ENCODE results near the gene ZNF618.
A peak's percentile ranks its signal among the peaks of the same experiment; 100 is the strongest.

ZNF618 gene

GRCh38 chr9:113873446-113873845, 2.7 kb upstream of the ZNF618 start:
- H3K27ac Mint-ChIP-seq = no peak overlapping the region
- H3K4me3 Mint-ChIP-seq = no peak overlapping the region
- H3K9me3 Mint-ChIP-seq = no peaks in the 10 kb centered on the region
- peaks cover 18% of the 10 kb centered on the region for H3K27me3 Mint-ChIP-seq
- H3K4me1 Mint-ChIP-seq (ENCODE audit: low read depth) = peaks cover 6% of the 10 kb centered on the region
- no peaks in the 10 kb centered on the region for H3K36me3 Mint-ChIP-seq (ENCODE audit: low read depth)

GRCh38 chr9:113873926-113874325, 2.2 kb upstream of the ZNF618 start:
- Mint-ChIP-seq H3K4me1 (ENCODE audit: low read depth) (peaks cover 6% of the 10 kb centered on the region), H3K4me3 (no peak overlapping the region), H3K36me3 (ENCODE audit: low read depth) (no peaks in the 10 kb centered on the region), H3K27ac (no peak overlapping the region), H3K27me3 (peaks cover 18% of the 10 kb centered on the region), H3K9me3 (no peaks in the 10 kb centered on the region)

DNA sequence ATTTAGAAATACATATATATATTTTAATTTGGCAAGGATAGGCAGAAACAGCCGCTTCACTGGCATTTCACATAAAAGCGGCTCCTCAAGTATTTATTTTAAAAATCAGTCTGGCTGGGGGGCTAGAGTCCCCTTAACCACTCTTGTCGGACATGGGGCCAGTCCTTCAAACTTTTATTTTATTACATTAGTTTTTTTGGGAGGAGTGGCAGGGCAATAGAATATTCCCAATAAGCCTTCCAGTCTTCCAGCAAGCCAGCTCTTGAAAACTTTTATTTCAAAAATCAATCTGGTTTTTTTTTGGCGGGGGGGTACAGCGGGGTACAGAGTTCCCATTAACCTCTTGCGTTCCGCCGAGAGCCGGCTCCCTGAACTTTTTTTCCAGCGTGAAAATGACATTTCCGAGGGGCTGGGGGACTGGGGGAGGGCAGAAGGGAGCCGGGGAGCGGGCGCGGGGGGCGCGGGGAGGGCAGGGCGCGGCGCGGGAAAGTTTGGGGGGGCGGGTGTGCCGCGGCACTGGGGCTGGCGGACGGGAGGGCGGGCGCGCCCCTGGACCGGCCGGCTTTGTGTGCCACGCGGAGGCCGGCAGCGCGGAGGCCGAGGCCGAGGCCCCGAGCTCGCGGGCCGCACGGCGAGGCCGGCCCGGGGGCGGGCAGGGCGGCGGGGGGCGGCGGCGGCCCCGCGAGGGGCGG, 504 bp upstream of the ZNF618 start:
- H3K27me3 Mint-ChIP-seq = peaks cover 18% of the 10 kb centered on the region
- H3K27ac Mint-ChIP-seq = no peak overlapping the region
- H3K36me3 Mint-ChIP-seq (ENCODE audit: low read depth) = no peaks in the 10 kb centered on the region
- no peaks in the 10 kb centered on the region for H3K9me3 Mint-ChIP-seq
- H3K4me3 Mint-ChIP-seq = peak overlapping the region; percentile 47
- peaks cover 6% of the 10 kb centered on the region for H3K4me1 Mint-ChIP-seq (ENCODE audit: low read depth)

DNA sequence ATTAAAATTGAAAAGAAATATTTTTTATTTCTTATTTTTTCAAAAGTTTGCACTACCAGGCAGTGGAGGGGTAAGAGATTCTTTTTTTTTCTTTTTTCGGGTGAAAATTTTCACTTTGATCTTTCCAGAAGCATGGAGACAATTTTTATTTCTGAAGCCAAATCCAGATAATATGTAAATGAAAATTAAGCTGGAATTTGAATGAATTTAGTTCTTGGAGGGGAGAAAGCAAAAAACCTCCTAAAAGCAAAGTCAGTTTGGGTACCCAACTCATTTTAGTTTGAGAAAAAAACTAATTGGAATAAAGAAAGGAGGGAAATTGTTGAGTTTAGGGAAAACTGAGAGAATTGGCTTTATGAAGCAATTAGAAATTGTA, 872 bp downstream of the ZNF618 start:
- H3K4me3 Mint-ChIP-seq = peak overlapping the region; percentile 90
- H3K9me3 Mint-ChIP-seq = no peaks in the 10 kb centered on the region
- H3K27ac Mint-ChIP-seq = peak overlapping the region; percentile 68
- peaks cover 18% of the 10 kb centered on the region for H3K27me3 Mint-ChIP-seq
- H3K36me3 Mint-ChIP-seq (ENCODE audit: low read depth) = no peaks in the 10 kb centered on the region
- H3K4me1 Mint-ChIP-seq (ENCODE audit: low read depth) = peaks cover 6% of the 10 kb centered on the region

DNA sequence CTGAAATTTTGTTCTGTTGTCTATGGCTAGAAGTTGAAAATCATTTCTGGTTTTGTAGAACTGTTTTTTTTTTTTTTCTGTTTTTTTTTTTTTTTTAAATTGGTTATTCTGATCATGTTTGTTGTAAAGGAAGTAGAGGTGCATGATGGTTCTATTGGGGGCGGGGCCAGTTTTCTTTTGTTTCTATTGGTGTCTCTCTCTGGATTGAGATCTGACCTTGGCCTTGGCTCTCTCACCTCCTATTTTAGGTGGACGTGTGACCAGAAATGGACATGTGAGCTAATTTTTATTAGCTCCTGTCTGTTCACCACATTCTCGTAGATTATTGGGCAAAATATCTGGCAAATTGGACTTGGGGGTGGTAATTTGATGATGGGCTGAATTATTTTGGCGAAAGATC, 3.2 kb downstream of the ZNF618 start:
- H3K9me3 Mint-ChIP-seq = no peaks in the 10 kb centered on the region
- peaks cover 18% of the 10 kb centered on the region for H3K27me3 Mint-ChIP-seq
- no peak overlapping the region for H3K4me3 Mint-ChIP-seq
- no peaks in the 10 kb centered on the region for H3K36me3 Mint-ChIP-seq (ENCODE audit: low read depth)
- H3K4me1 Mint-ChIP-seq (ENCODE audit: low read depth) = peaks cover 6% of the 10 kb centered on the region
- no peak overlapping the region for H3K27ac Mint-ChIP-seq

DNA sequence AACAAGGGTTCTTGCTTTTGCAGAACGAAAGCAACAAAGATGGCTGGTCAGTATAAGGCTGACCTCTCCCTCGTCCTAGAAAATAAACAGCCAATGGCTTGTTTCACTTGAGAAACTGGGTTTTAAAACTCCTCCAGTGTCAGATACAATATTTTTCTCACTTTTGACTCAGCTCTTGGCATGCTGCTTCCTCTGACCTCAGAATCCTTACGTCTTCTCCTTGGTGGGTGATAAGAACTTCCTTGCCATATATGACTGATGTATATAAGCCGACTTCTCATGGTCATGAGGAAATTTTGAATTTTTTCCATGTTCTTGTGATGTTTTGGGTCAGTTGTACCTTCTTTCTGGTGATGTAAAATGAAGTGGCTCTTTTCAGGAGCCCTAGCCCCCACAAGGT, 3.8 kb downstream of the ZNF618 start:
- no peak overlapping the region for H3K27ac Mint-ChIP-seq
- H3K36me3 Mint-ChIP-seq (ENCODE audit: low read depth) = no peaks in the 10 kb centered on the region
- no peaks in the 10 kb centered on the region for H3K9me3 Mint-ChIP-seq
- H3K4me3 Mint-ChIP-seq = no peak overlapping the region
- peaks cover 13% of the 10 kb centered on the region for H3K27me3 Mint-ChIP-seq
- H3K4me1 Mint-ChIP-seq (ENCODE audit: low read depth) = peaks cover 6% of the 10 kb centered on the region

DNA sequence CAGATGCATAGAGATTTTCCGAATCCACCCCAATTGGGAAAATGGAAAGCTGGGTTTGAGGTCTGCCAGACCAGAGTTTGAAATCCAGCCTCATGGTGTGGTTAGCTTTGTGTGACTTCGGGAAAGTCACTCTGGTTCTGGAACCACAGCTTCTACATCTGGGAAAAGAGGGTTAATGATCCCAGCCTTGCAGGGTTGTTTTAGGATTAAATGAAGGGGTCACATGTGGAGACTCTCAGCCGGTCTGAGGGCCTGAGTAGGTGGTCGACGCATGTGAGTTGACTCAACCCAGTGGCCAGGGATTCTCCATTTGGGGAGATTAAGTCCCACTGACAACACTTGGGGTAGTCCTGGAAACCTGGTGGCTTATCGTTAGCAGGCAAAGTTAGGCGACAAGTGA, 6.1 kb downstream of the ZNF618 start:
- no peaks in the 10 kb centered on the region for H3K36me3 Mint-ChIP-seq (ENCODE audit: low read depth)
- no peak overlapping the region for H3K27ac Mint-ChIP-seq
- H3K4me3 Mint-ChIP-seq = no peak overlapping the region
- H3K9me3 Mint-ChIP-seq = no peaks in the 10 kb centered on the region
- peaks cover 16% of the 10 kb centered on the region for H3K4me1 Mint-ChIP-seq (ENCODE audit: low read depth)
- H3K27me3 Mint-ChIP-seq = peaks cover 4% of the 10 kb centered on the region

GRCh38 chr9:113882636-113883164, 6.6 kb downstream of the ZNF618 start:
- H3K4me3 Mint-ChIP-seq = no peak overlapping the region

DNA sequence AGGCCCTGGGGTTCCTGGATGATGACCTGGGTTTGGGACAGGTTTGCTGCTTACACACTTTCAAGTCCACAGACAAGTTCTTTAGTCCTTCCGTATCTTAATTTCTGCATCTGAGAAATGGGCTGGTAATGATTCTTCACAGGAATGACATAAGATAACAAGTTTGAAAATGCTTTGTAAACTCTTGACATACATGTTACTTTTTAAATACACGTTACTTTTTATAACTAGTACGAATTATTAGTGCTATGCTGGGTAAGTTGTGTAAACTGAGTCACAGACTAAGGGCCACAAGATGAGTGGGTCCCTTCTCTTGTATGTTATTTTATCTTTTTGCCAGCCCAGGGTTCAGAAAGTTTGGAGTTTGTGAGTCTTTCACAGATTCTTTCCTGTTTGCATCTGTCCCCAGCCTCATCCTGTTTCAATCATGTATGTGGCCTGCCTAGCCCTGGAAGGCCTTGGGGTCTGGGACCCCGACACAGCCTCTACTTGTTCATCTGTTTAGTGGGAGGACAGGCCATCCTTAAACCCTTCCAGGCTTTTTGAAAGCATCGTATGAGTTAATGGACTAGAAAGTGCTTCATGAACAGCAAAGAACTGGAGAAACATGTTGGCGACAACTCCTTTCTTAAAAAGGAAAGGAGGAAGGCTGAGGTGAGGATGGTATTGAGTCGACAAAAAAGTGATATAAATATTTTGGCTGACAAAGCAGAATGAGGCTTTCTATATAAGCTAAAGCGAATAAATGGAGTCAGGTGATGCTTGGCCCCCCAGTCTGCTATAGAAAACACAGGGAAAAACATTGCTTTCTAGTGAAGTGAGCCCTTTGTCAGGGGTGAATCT, 9.3 kb downstream of the ZNF618 start:
- H3K27me3 Mint-ChIP-seq = no peaks in the 10 kb centered on the region
- H3K9me3 Mint-ChIP-seq = no peaks in the 10 kb centered on the region
- no peaks in the 10 kb centered on the region for H3K36me3 Mint-ChIP-seq (ENCODE audit: low read depth)
- no peak overlapping the region for H3K4me3 Mint-ChIP-seq
- H3K4me1 Mint-ChIP-seq (ENCODE audit: low read depth) = peaks cover 17% of the 10 kb centered on the region
- H3K27ac Mint-ChIP-seq = no peak overlapping the region

More at GRCh38 chr9:113882636-113883164, 6.6 kb downstream of the ZNF618 start:
- Mint-ChIP-seq H3K27ac (no peak overlapping the region), H3K4me1 (ENCODE audit: low read depth) (peaks cover 17% of the 10 kb centered on the region), H3K27me3 (peaks cover 4% of the 10 kb centered on the region), H3K9me3 (no peaks in the 10 kb centered on the region), H3K36me3 (ENCODE audit: low read depth) (no peaks in the 10 kb centered on the region)

- Mint-ChIP-seq H3K27me3 (no peaks in the 10 kb centered on the region), H3K4me1 (ENCODE audit: low read depth) (peaks cover 17% of the 10 kb centered on the region), H3K27ac (no peak overlapping the region), H3K4me3 (peak overlapping the region; percentile 51), H3K36me3 (ENCODE audit: low read depth) (no peaks in the 10 kb centered on the region), H3K9me3 (no peaks in the 10 kb centered on the region)
Observed at GRCh38 chr9:113886026-113886369, 9.9 kb downstream of the ZNF618 start.

DNA sequence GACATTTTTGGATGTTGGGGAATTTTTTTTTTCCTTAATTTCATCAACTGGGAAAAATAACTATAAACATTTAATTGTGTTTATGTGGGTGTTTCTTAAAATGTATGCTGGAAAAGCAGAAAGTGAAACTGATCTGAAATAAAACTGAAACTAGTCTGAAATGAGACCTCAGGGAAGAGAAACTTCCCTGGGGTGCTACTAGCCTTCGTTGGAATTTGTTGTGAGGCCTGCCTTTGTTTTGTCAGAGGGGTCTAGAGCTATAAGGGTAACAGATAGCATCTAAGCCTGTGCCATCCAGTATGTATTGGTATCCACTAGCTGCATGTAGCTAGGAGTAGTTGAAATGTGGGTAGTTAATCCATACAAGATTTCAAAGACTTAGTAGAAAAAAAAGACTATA, 10.4 kb downstream of the ZNF618 start:
- Mint-ChIP-seq H3K27me3 (no peaks in the 10 kb centered on the region), H3K9me3 (no peaks in the 10 kb centered on the region), H3K4me1 (ENCODE audit: low read depth) (peaks cover 17% of the 10 kb centered on the region), H3K27ac (no peak overlapping the region), H3K4me3 (peak overlapping the region; percentile 51), H3K36me3 (ENCODE audit: low read depth) (no peaks in the 10 kb centered on the region)

DNA sequence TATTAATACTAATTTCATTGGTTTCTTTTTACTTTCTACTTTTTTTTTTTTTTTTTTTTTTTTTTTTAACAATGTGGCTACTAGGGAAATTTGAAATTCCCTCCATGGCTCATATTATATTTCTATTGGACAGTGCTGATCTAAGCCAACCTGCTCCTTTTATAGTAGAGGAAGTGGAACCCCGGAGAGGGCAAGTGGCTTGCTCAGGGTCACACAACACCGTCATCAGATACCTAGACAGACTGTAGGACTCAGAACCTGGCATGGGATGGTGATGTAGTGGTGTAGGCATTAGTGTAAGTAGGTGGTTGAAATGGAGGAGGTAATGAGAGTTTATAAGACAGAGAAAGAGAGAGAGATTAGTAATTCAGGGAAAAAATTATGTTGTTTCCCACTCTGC, 10.8 kb downstream of the ZNF618 start:
- Mint-ChIP-seq H3K4me3 (no peak overlapping the region), H3K36me3 (ENCODE audit: low read depth) (no peaks in the 10 kb centered on the region), H3K4me1 (ENCODE audit: low read depth) (peaks cover 17% of the 10 kb centered on the region), H3K27ac (no peak overlapping the region), H3K9me3 (no peaks in the 10 kb centered on the region), H3K27me3 (no peaks in the 10 kb centered on the region)

GRCh38 chr9:113887436-113887835, 11.3 kb downstream of the ZNF618 start:
- H3K4me1 Mint-ChIP-seq (ENCODE audit: low read depth) = peaks cover 17% of the 10 kb centered on the region
- no peak overlapping the region for H3K4me3 Mint-ChIP-seq
- H3K36me3 Mint-ChIP-seq (ENCODE audit: low read depth) = no peaks in the 10 kb centered on the region
- no peaks in the 10 kb centered on the region for H3K27me3 Mint-ChIP-seq
- H3K9me3 Mint-ChIP-seq = no peaks in the 10 kb centered on the region
- H3K27ac Mint-ChIP-seq = no peak overlapping the region

- no peaks in the 10 kb centered on the region for H3K36me3 Mint-ChIP-seq (ENCODE audit: low read depth)
- H3K4me3 Mint-ChIP-seq = no peak overlapping the region
- no peak overlapping the region for H3K27ac Mint-ChIP-seq
- H3K27me3 Mint-ChIP-seq = no peaks in the 10 kb centered on the region
- H3K4me1 Mint-ChIP-seq (ENCODE audit: low read depth) = peaks cover 17% of the 10 kb centered on the region
- H3K9me3 Mint-ChIP-seq = no peaks in the 10 kb centered on the region
Observed at GRCh38 chr9:113888336-113888735, 12.2 kb downstream of the ZNF618 start.

GRCh38 chr9:113888976-113889375, 12.9 kb downstream of the ZNF618 start:
- H3K4me3 Mint-ChIP-seq = no peak overlapping the region
- H3K4me1 Mint-ChIP-seq (ENCODE audit: low read depth) = peaks cover 17% of the 10 kb centered on the region
- H3K27me3 Mint-ChIP-seq = no peaks in the 10 kb centered on the region
- no peak overlapping the region for H3K27ac Mint-ChIP-seq
- H3K36me3 Mint-ChIP-seq (ENCODE audit: low read depth) = no peaks in the 10 kb centered on the region
- no peaks in the 10 kb centered on the region for H3K9me3 Mint-ChIP-seq
